ENCODE data around the gene SCN9A. TPM values are rescaled to one million over a fixed set of nuclear protein-coding genes. Genes with fewer than 3 reads are reported as not detected.

SCN9A gene
- total and polyA plus RNA-seq, 8 donors: 11.8 to 18.4 (median 13.0) TPM

DNA sequence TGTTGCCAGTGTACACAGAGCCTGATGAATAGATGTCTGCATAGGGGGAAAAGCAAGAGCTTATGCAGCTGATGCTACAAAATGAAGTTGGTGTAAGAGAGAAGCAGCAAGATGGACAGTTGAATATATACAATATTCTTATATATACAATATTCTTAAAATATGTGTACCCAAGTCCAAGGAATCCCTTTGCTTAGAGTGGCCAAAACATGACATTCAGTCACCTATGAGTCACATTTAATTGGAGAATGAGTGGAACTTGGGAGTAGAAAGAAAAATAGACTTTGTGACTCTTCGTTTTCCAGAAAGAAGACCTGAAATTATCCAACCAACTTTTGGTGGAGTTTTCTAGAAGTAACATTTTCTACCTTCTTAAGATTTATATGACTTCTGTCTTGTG, 81.8 kb downstream of the SCN9A start:
- TF ChIP-seq, protein P1, sequence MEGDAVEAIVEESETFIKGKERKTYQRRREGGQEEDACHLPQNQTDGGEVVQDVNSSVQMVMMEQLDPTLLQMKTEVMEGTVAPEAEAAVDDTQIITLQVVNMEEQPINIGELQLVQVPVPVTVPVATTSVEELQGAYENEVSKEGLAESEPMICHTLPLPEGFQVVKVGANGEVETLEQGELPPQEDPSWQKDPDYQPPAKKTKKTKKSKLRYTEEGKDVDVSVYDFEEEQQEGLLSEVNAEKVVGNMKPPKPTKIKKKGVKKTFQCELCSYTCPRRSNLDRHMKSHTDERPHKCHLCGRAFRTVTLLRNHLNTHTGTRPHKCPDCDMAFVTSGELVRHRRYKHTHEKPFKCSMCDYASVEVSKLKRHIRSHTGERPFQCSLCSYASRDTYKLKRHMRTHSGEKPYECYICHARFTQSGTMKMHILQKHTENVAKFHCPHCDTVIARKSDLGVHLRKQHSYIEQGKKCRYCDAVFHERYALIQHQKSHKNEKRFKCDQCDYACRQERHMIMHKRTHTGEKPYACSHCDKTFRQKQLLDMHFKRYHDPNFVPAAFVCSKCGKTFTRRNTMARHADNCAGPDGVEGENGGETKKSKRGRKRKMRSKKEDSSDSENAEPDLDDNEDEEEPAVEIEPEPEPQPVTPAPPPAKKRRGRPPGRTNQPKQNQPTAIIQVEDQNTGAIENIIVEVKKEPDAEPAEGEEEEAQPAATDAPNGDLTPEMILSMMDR (IDR thresholded peaks at IDR 0.05): no peak
- Histone ChIP-seq H3K4me3 (no peak overlapping the region), H3K4me1 (no peaks in the 10 kb centered on the region), H3K27ac (no peak overlapping the region), H3K9me3 (no peaks in the 10 kb centered on the region), H3K36me3 (no peaks in the 10 kb centered on the region), H3K27me3 (no peaks in the 10 kb centered on the region)
- intact Hi-C loops (cut with DNase I): no loop called here
- ATAC-seq (no peak), DNase-seq (no peak)

DNA sequence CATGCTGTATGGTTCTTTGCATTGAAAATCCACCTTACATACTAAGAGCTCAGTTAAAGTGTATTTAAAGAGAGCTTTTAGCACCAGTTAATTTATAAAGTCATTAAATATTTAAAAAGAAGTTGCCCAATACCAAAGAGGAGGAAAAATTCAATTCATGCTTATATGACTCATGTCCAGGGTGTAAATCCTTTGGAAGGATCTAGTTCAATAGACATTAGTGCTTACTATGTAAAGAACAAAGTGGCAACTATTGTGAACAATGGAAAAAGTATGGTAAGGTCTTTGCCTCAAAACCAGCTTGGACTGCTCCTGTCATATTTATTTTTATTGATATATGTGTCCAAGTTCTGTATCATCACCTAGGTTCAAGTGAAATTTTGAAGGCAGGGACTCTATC, 90.5 kb downstream of the SCN9A start:
- no peak for ATAC-seq
- Histone ChIP-seq H3K27me3 (no peaks in the 10 kb centered on the region), H3K36me3 (no peaks in the 10 kb centered on the region), H3K4me1 (no peaks in the 10 kb centered on the region), H3K27ac (no peak overlapping the region), H3K9me3 (no peaks in the 10 kb centered on the region), H3K4me3 (no peak overlapping the region)
- TF ChIP-seq, protein P1 (IDR thresholded peaks at IDR 0.05): no peak
- intact Hi-C loops (cut with DNase I): no loop called here
- no peak for DNase-seq

DNA sequence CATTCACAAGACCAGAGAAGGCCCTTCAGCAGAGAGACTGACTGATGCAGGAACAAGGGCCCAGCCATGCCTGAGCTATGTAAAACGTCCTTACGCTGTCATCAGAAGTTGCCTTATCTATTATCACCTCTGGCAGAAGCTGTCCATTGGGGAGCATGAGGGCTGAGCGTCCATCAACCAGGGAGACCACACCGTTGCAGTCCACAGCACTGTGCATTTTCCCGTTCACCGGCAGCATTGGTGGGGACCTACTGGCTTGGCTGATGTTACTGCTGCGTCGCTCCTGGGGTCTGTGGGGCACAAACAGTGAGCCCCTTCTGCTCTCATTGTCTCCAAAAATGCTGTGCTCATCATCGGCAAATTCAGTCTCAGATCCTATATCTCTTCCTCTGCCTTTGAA, 91.4 kb downstream of the SCN9A start:
- TF ChIP-seq, protein P1 (IDR thresholded peaks at IDR 0.05): no peak
- H3K36me3 ChIP-seq: no peaks in the 10 kb centered on the region
- H3K27me3 ChIP-seq: no peaks in the 10 kb centered on the region
- no peak overlapping the region for H3K27ac ChIP-seq
- no peak for ATAC-seq
- H3K4me3 ChIP-seq: no peak overlapping the region
- H3K4me1 ChIP-seq: no peaks in the 10 kb centered on the region
- H3K9me3 ChIP-seq: no peaks in the 10 kb centered on the region
- intact Hi-C loops (cut with DNase I): no loop called here
- peak in 1 of 4 donors; percentile 36 for DNase-seq

DNA sequence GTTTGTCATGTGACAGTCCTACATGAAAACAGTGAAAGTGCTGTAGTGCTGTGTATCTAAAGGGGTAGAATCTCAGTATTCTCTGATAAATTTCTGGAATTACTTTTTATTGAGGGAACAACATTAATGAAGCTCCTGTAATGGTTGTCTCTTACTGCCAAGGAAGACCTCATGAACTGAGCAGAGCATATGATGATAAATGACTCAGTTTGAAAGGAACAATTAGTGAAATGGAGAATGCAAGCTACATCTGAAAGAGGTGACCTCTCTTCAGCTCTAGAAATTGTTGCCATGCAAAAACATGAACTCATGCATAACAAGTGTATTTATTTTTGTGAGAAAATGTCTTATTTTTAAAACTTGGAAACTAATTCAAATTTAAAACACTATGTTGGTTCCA, 93.6 kb downstream of the SCN9A start:
- intact Hi-C loops (cut with DNase I): no loop called here
- no peak for ATAC-seq

DNA sequence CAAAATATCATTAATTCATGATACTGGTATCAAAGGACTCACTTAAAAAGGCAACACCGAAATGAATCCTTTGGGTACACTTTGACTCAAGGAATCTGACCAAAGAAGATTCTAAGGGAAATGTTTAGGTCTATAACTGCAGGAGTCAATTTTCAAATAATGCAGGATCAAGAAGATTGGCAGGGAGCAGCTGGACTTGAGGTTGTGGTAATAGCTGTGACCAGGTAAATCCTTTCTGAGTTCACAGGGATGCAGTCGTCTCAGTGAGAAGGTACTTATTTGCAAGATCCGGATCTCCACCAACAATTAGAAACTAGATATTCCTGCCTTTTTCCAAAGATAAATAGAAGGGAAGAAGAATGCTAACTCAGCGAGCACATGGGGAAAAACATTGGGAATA, 96.9 kb downstream of the SCN9A start:
- Histone ChIP-seq H3K27ac (no peak overlapping the region), H3K27me3 (no peaks in the 10 kb centered on the region), H3K36me3 (peaks cover 0 to 7% of the 10 kb centered on the region in 2 donors), H3K4me3 (no peak overlapping the region), H3K9me3 (no peaks in the 10 kb centered on the region), H3K4me1 (no peaks in the 10 kb centered on the region)
- TF ChIP-seq, protein P1 (IDR thresholded peaks at IDR 0.05): no peak
- DNase-seq (no peak), ATAC-seq (no peak)
- intact Hi-C loops (cut with DNase I): no loop called here

More for the DNA sequence above, 93.6 kb downstream of the SCN9A start:
- no peaks in the 10 kb centered on the region for H3K4me1 ChIP-seq
- TF ChIP-seq, protein P1 (IDR thresholded peaks at IDR 0.05): no peak
- no peaks in the 10 kb centered on the region for H3K27me3 ChIP-seq
- no peaks in the 10 kb centered on the region for H3K36me3 ChIP-seq
- no peak overlapping the region for H3K4me3 ChIP-seq
- no peak for DNase-seq
- H3K27ac ChIP-seq: no peak overlapping the region
- H3K9me3 ChIP-seq: no peaks in the 10 kb centered on the region
